Subcutaneous abdominal adipose tissue (tissue), 5 donors: ENCODE measurements around the gene AHSA1.

Experiments used
- H3K27ac ChIP-seq: one replicate; pipeline ENCODE4 v1.7.0; 2013; ENCODE audit warnings: low read depth, mild to moderate bottlenecking, inconsistent platforms, low read length, moderate library complexity
- H3K27me3 ChIP-seq, 5 donors: one replicate each; pipeline ENCODE4 v1.7.0; 2013; ENCODE audit warnings: low read length in 5 of 5, inconsistent platforms in 1 of 5; ENCODE audit not compliant: control insufficient read depth in 5 of 5, insufficient read depth in 4 of 5
- H3K36me3 ChIP-seq, 5 donors: one replicate each; pipeline ENCODE4 v1.7.0; 2013; ENCODE audit warnings: low read length in 5 of 5; ENCODE audit not compliant: control insufficient read depth in 5 of 5, insufficient read depth in 5 of 5
- H3K4me1 ChIP-seq, 5 donors: one replicate each; pipeline ENCODE4 v1.7.0; 2013; ENCODE audit warnings: low read length in 5 of 5, mild to moderate bottlenecking in 3 of 5, moderate library complexity in 1 of 5; ENCODE audit not compliant: control insufficient read depth in 5 of 5, insufficient read depth in 5 of 5
- H3K4me3 ChIP-seq, 5 donors: one replicate each; pipeline ENCODE4 v1.7.0; 2013; ENCODE audit warnings: low read length in 5 of 5, low read depth in 1 of 5
- H3K9ac ChIP-seq, 5 donors: one replicate each; pipeline ENCODE4 v1.7.0; 2013; ENCODE audit warnings: low read length in 5 of 5, mild to moderate bottlenecking in 4 of 5, moderate library complexity in 3 of 5
- H3K9me3 ChIP-seq, 5 donors: one replicate each; pipeline ENCODE4 v1.7.0; 2013; ENCODE audit warnings: low read length in 5 of 5; ENCODE audit not compliant: control insufficient read depth in 5 of 5
- donor health status: healthy.
- donor health status: healthy.
- donor health status: healthy.
- donor health status: healthy.
- donor health status: healthy.

The AHSA1 gene

GRCh38 chr14:77485901-77486678 lies 28.2 kb downstream of the AHSA1 start:
- Histone ChIP-seq H3K36me3 (no peaks in the 10 kb centered on the region), H3K27me3 (peaks cover 0 to 2% (median 0%) of the 10 kb centered on the region in 5 donors)

GRCh38 chr14:77488558-77488957 lies 30.7 kb downstream of the AHSA1 start:
- Histone ChIP-seq H3K9ac (no peak overlapping the region), H3K36me3 (no peaks in the 10 kb centered on the region), H3K4me1 (no peaks in the 10 kb centered on the region), H3K9me3 (no peaks in the 10 kb centered on the region), H3K27ac (no peak overlapping the region), H3K27me3 (peaks cover 0 to 2% (median 0%) of the 10 kb centered on the region in 5 donors), H3K4me3 (no peak overlapping the region)

More at GRCh38 chr14:77485901-77486678, 28.2 kb downstream of the AHSA1 start:
- H3K9ac ChIP-seq, result no peak overlapping the region
- no peak overlapping the region for H3K4me3 ChIP-seq
- H3K4me1 ChIP-seq, result no peaks in the 10 kb centered on the region
- no peak overlapping the region for H3K27ac ChIP-seq
- no peaks in the 10 kb centered on the region for H3K9me3 ChIP-seq

- Histone ChIP-seq H3K27ac (no peak overlapping the region), H3K4me1 (no peaks in the 10 kb centered on the region), H3K9me3 (no peaks in the 10 kb centered on the region), H3K36me3 (no peaks in the 10 kb centered on the region), H3K9ac (no peak overlapping the region), H3K4me3 (no peak overlapping the region), H3K27me3 (peaks cover 0 to 2% (median 0%) of the 10 kb centered on the region in 5 donors)
Measured at GRCh38 chr14:77489041-77489440, 31.1 kb downstream of the AHSA1 start.

- no peaks in the 10 kb centered on the region for H3K4me1 ChIP-seq
- H3K27ac ChIP-seq, result no peak overlapping the region
- H3K9me3 ChIP-seq, result no peaks in the 10 kb centered on the region
- H3K27me3 ChIP-seq, result peaks cover 0 to 2% (median 0%) of the 10 kb centered on the region in 5 donors
- no peak overlapping the region for H3K4me3 ChIP-seq
- H3K9ac ChIP-seq, result no peak overlapping the region
- no peaks in the 10 kb centered on the region for H3K36me3 ChIP-seq
Measured at GRCh38 chr14:77490347-77490986, 32.6 kb downstream of the AHSA1 start.

- Histone ChIP-seq H3K4me3 (no peak overlapping the region), H3K9me3 (no peaks in the 10 kb centered on the region), H3K9ac (no peak overlapping the region), H3K27me3 (peaks cover 0 to 2% (median 0%) of the 10 kb centered on the region in 5 donors), H3K36me3 (no peaks in the 10 kb centered on the region), H3K27ac (no peak overlapping the region), H3K4me1 (no peaks in the 10 kb centered on the region)
Measured at GRCh38 chr14:77491056-77491455, 33.2 kb downstream of the AHSA1 start.

GRCh38 chr14:77495334-77495733 lies 37.4 kb downstream of the AHSA1 start:
- H3K36me3 ChIP-seq, result no peaks in the 10 kb centered on the region
- H3K9me3 ChIP-seq, result no peaks in the 10 kb centered on the region
- H3K27ac ChIP-seq, result no peak overlapping the region
- peaks cover 5 to 18% (median 15%) of the 10 kb centered on the region in 5 donors for H3K4me1 ChIP-seq
- no peak overlapping the region for H3K9ac ChIP-seq
- peaks cover 11 to 25% (median 20%) of the 10 kb centered on the region in 5 donors for H3K27me3 ChIP-seq
- H3K4me3 ChIP-seq, result no peak overlapping the region

GRCh38 chr14:77498120-77498979 lies 40.5 kb downstream of the AHSA1 start, which contains the start of gene ISM2:
ISM2 (minus strand) TSS chr14:77498816; CDS start chr14:77498793, 23 bp downstream.
- H3K27me3 ChIP-seq, result peaks cover 11 to 26% (median 20%) of the 10 kb centered on the region in 5 donors
- H3K36me3 ChIP-seq, result no peaks in the 10 kb centered on the region
- H3K9ac ChIP-seq, result no peak within 1 kb of the TSS
- peaks cover 5 to 18% (median 15%) of the 10 kb centered on the region in 5 donors for H3K4me1 ChIP-seq
- no peak within 1 kb of the TSS for H3K27ac ChIP-seq
- peak within 1 kb of the TSS in 4 of 5 donors; percentile 42 to 67 (median 56) for H3K4me3 ChIP-seq
- peaks cover 0 to 2% (median 0%) of the 10 kb centered on the region in 5 donors for H3K9me3 ChIP-seq

- Histone ChIP-seq H3K9me3 (peaks cover 0 to 2% (median 0%) of the 10 kb centered on the region in 5 donors), H3K9ac (no peak overlapping the region), H3K27me3 (peaks cover 11 to 26% (median 20%) of the 10 kb centered on the region in 5 donors), H3K36me3 (no peaks in the 10 kb centered on the region), H3K4me1 (peaks cover 5 to 18% (median 15%) of the 10 kb centered on the region in 5 donors), H3K4me3 (peak overlapping the region in 4 of 5 donors; percentile 36 to 67 (median 56)), H3K27ac (no peak overlapping the region)
Measured at GRCh38 chr14:77498984-77499527, 41.2 kb downstream of the AHSA1 start.

- H3K9me3 ChIP-seq, result peaks cover 0 to 2% (median 0%) of the 10 kb centered on the region in 5 donors
Measured at GRCh38 chr14:77502109-77502782, 44.4 kb downstream of the AHSA1 start.

More at GRCh38 chr14:77502109-77502782, 44.4 kb downstream of the AHSA1 start:
- no peak overlapping the region for H3K9ac ChIP-seq
- no peak overlapping the region for H3K27ac ChIP-seq
- H3K27me3 ChIP-seq, result peaks cover 11 to 24% (median 20%) of the 10 kb centered on the region in 5 donors
- H3K4me1 ChIP-seq, result peaks cover 5 to 18% (median 15%) of the 10 kb centered on the region in 5 donors
- peaks cover 0 to 9% (median 5%) of the 10 kb centered on the region in 5 donors for H3K36me3 ChIP-seq
- H3K4me3 ChIP-seq, result no peak overlapping the region
